ENCODE measurements around the gene THOC7.

Gene THOC7

DNA sequence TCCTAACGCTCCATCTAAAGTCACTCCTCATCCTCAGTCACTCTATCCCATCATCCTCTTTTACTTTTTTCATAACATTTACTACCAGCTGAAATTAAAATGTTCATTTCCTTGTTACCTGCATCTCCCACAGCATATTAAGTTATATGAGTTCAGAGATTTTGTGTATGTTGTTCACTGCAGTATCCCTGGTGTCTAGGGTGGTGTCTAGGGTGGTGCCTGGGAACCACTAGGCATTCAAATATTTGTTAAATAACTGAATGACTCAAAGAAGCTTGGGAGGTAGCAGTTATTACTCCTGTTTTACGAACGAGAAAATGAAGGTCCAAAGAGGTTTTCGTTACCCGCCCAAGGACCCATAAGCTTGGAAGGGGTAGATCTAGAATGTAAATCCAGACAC is 46.4 kb downstream of the THOC7 start:
- no peak overlapping the region for H3K4me3 ChIP-seq (ENCODE audit: low read depth, low read length)
- in situ Hi-C loops (cut with HindIII; ENCODE audit: low sequenced_read_pairs): no loop called here
- DNase-seq (ENCODE audit: low read depth): no peak
- TF ChIP-seq, protein P1, sequence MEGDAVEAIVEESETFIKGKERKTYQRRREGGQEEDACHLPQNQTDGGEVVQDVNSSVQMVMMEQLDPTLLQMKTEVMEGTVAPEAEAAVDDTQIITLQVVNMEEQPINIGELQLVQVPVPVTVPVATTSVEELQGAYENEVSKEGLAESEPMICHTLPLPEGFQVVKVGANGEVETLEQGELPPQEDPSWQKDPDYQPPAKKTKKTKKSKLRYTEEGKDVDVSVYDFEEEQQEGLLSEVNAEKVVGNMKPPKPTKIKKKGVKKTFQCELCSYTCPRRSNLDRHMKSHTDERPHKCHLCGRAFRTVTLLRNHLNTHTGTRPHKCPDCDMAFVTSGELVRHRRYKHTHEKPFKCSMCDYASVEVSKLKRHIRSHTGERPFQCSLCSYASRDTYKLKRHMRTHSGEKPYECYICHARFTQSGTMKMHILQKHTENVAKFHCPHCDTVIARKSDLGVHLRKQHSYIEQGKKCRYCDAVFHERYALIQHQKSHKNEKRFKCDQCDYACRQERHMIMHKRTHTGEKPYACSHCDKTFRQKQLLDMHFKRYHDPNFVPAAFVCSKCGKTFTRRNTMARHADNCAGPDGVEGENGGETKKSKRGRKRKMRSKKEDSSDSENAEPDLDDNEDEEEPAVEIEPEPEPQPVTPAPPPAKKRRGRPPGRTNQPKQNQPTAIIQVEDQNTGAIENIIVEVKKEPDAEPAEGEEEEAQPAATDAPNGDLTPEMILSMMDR (IDR thresholded peaks at IDR 0.05; ENCODE audit: low read depth, low read length, missing control alignments): no peak

DNA sequence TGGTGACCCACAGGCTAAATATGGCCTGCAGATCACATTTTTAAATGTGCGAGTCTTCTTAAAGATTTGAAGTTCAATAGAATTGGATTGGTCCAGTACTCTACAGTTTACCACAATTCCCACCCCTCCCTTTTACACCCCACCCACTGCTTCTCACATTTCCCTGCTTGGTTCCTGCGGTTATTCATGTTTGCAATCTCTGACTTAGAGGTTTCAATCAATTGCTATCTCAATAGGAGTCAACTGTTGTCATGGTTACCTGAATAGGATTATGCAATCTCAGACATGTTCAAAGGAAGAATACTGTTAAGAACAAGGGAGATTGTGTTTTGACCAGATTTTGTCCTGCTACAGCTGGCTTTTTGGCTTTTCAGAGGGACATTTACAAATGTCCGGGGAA is 49.4 kb downstream of the THOC7 start:
- TF ChIP-seq, protein P1 (IDR thresholded peaks at IDR 0.05; ENCODE audit: low read depth, low read length, missing control alignments): no peak
- DNase-seq (ENCODE audit: low read depth): no peak
- in situ Hi-C loops (cut with HindIII; ENCODE audit: low sequenced_read_pairs): no loop called here
- no peak overlapping the region for H3K4me3 ChIP-seq (ENCODE audit: low read depth, low read length)

DNA sequence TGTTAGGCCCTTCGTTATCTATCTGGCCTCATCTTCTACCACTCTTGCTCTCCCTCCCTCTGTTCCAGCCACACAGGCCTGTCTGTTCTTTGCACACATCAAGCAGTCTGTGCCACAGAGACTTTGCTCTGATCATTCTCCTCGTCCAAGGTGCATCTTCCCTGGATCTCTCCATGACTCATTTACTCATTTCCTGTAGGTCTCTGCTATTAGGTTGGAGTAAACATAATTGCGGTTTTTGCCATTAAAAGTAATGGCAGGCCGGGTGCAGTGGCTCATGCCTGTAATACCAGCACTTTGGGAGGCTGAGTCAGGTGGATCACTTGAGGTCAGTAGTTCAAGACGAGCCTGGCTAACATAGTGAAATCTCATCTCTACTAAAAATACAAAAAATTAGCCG is 54.0 kb downstream of the THOC7 start:
- TF ChIP-seq, protein P1 (IDR thresholded peaks at IDR 0.05; ENCODE audit: low read depth, low read length, missing control alignments): no peak
- DNase-seq (ENCODE audit: low read depth): no peak
- in situ Hi-C loops (cut with HindIII; ENCODE audit: low sequenced_read_pairs): loop anchor here (10.0 kb wide), 1 partner anchor 445 kb away; no protein-coding TSS in a partner anchor
- H3K4me3 ChIP-seq (ENCODE audit: low read depth, low read length): no peak overlapping the region

- no peak overlapping the region for H3K4me3 ChIP-seq (ENCODE audit: low read depth, low read length)
- in situ Hi-C loops (cut with HindIII; ENCODE audit: low sequenced_read_pairs): loop anchor here (10.0 kb wide), 1 partner anchor 444 kb away; no protein-coding TSS in a partner anchor
- TF ChIP-seq, protein P1 (IDR thresholded peaks at IDR 0.05; ENCODE audit: low read depth, low read length, missing control alignments): no peak
- DNase-seq (ENCODE audit: low read depth): no peak
Observed at GRCh38 chr3:63808633-63809032, 55.0 kb downstream of the THOC7 start.

- TF ChIP-seq, protein P1 (IDR thresholded peaks at IDR 0.05; ENCODE audit: low read depth, low read length, missing control alignments): no peak
- no peak for DNase-seq (ENCODE audit: low read depth)
Observed at GRCh38 chr3:63807961-63808565, 55.5 kb downstream of the THOC7 start.

DNA sequence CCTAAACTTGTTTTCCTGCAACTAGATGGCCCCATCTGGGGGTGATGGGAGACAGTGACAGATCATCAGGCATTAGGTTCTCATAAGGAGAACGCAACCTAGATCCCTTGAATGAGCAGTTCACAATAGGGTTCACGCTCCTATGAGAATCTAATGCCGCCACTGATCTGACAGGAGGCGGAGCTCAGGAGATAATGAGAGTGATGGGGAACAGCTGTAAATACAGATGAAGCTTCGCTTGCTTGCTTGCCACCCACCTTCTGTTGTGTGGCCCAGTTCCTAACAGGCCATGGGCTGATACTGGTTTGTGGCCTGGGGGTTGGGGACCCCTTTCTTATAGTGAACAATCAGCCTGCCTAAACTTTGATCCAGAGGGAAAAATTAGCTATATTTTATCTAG is 59.7 kb downstream of the THOC7 start:
- in situ Hi-C loops (cut with HindIII; ENCODE audit: low sequenced_read_pairs): loop anchor here (10.0 kb wide), 1 partner anchor 439 kb away; no protein-coding TSS in a partner anchor
- TF ChIP-seq, protein P1 (IDR thresholded peaks at IDR 0.05; ENCODE audit: low read depth, low read length, missing control alignments): no peak
- H3K4me3 ChIP-seq (ENCODE audit: low read depth, low read length): no peak overlapping the region
- no peak for DNase-seq (ENCODE audit: low read depth)

More at GRCh38 chr3:63807961-63808565, 55.5 kb downstream of the THOC7 start:
- H3K4me3 ChIP-seq (ENCODE audit: low read depth, low read length): no peak overlapping the region
- in situ Hi-C loops (cut with HindIII; ENCODE audit: low sequenced_read_pairs): loop anchor here (10.0 kb wide), 1 partner anchor 443 kb away; no protein-coding TSS in a partner anchor

Data from astrocyte of the cerebellum (primary cell).